ENCODE data around the gene NEU4.
A peak's percentile ranks its signal among the peaks of the same experiment; 100 is the strongest.
"Not testable (repeated sequence)": the region's sequence is repeated elsewhere in the genome, so short reads cannot be mapped to it uniquely, and the experiment has no call there.

Gene NEU4, protein sequence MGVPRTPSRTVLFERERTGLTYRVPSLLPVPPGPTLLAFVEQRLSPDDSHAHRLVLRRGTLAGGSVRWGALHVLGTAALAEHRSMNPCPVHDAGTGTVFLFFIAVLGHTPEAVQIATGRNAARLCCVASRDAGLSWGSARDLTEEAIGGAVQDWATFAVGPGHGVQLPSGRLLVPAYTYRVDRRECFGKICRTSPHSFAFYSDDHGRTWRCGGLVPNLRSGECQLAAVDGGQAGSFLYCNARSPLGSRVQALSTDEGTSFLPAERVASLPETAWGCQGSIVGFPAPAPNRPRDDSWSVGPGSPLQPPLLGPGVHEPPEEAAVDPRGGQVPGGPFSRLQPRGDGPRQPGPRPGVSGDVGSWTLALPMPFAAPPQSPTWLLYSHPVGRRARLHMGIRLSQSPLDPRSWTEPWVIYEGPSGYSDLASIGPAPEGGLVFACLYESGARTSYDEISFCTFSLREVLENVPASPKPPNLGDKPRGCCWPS

DNA sequence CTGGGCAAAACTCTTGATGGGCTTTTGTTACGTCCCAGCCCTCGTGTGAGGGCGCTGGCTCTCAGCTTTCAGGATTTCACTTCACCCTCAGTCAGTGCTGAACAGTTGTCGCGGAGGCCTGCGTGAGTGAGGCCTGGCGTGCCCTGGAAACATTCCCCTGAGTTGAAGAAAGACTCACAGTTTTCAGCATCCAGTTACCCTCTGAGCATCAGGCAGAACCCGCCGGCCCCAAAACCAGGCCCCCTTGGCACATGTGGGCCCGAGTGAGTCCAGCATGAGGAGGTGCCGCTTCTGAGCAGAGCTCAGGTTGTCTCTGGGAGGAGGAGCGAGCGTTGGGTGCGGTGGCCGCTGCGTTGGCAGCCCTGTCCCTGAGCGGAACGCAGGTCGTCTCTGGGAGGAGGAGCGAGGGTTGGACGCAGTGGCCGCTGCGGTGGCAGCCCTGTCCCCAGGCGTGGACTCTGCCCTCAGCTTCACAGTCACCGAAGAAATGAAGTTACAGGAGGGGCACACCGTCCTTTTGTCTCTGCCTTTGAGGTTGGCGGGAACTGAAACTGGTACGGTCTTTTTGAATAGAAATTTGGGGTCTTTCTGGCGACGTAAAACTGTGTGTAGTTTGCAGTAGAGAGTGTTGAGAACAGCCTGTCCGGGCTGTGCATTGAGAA lies at the start of gene NEU4:
Gene NEU4 (plus strand): TSS at position 473 of the 662 bp plus-strand sequence. CDS start 5,292 bp downstream, outside the sequence.
- no peak for FAIRE-seq
- no peak for DNase-seq (ENCODE audit: extremely low spot score, insufficient read length, low read depth)

DNA sequence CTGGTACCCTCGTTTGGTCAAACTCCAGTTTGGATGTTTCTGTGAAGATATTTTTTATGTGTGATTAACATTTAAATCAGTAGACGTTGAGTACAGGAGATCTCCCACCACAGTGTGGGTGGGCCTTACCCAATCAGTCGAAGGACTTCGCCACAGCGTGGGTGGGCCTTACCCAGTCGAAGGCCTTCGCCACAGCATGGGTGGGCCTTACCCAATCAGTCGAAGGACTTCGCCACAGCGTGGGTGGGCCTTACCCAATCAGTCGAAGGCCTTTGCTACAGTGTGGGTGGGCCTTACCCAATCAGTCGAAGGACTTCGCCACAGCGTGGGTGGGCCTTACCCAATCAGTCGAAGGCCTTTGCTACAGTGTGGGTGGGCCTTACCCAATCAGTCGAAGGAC lies 49.1 kb upstream of the NEU4 start:
- not testable (repeated sequence) for DNase-seq (ENCODE audit: extremely low spot score, insufficient read length, low read depth)

DNA sequence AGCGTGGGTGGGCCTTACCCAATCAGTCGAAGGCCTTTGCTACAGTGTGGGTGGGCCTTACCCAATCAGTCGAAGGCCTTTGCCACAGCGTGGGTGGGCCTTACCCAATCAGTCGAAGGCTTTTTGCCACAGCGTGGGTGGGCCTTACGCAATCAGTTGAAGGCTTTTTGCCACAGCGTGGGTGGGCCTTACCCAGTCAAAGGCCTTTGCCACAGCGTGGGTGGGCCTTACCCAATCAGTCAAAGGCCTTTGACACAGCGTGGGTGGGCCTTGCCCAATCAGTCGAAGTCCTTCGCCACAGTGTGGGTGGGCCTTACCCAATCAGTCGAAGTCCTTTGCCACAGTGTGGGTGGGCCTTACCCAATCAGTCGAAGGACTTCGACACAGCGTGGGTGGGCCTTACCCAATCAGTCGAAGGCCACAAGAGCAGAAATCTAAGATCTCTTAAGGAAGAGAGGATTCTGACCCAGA lies 48.7 kb upstream of the NEU4 start:
- DNase-seq (ENCODE audit: extremely low spot score, insufficient read length, low read depth), result no peak

More for the DNA sequence above, 49.1 kb upstream of the NEU4 start:
- FAIRE-seq, result not testable (repeated sequence)

DNA sequence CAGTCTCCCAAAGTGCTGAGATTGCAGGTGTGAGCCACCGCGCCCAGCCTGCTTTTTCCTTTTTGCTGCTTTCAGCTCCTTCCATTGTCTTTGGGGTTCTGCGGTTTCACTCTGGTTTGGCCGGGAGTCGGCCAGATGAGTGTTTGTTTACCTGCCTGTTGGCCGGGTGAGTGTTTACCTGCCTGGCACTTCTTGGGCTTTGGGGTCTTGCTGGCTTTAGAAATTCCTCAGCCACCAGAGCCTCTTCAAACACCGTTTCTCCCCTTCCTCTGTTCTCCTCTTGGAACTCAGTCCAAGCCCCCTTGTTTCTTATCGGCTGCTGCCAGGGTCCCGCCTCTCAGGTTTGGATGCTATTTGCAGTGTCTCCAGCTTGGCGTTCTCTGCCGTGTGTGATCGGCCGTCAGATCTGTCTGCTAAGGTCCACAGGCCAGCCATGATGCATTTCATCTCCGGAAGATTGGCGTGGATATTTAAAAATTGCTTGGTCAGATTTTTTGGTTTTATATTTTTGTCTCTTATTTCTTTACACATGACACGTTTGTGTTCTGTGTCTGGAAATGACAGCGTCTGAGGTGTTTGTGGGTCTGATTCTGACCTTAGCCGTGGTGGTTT lies 46.6 kb upstream of the NEU4 start:
- DNase-seq (ENCODE audit: extremely low spot score, insufficient read length, low read depth), result no peak
- FAIRE-seq, result no peak

More for the DNA sequence above, 48.7 kb upstream of the NEU4 start:
- FAIRE-seq, result no peak

DNA sequence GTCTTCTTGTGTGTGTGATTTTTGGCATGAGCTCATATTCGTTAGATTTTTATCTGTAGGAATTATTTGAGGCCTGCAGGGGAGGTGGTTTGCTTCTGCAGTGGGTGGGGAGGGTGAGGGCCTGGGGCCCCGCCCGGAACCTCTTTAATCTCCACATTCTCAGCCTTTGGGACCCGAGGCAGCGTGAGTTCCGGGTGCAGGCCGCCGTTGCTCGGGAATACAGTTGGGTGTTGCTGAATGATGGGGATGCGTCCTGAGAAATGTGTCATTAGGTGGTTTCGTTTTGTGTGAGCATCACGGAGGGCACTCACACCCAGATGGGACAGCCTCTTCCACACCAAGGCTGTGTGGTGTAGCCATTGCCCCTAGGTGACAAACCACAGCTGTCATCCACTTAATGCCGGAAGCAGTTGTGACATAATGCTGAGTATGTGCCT lies 46.0 kb upstream of the NEU4 start:
- FAIRE-seq (peak; percentile 83), DNase-seq (ENCODE audit: extremely low spot score, insufficient read length, low read depth) (peak; percentile 52)

DNA sequence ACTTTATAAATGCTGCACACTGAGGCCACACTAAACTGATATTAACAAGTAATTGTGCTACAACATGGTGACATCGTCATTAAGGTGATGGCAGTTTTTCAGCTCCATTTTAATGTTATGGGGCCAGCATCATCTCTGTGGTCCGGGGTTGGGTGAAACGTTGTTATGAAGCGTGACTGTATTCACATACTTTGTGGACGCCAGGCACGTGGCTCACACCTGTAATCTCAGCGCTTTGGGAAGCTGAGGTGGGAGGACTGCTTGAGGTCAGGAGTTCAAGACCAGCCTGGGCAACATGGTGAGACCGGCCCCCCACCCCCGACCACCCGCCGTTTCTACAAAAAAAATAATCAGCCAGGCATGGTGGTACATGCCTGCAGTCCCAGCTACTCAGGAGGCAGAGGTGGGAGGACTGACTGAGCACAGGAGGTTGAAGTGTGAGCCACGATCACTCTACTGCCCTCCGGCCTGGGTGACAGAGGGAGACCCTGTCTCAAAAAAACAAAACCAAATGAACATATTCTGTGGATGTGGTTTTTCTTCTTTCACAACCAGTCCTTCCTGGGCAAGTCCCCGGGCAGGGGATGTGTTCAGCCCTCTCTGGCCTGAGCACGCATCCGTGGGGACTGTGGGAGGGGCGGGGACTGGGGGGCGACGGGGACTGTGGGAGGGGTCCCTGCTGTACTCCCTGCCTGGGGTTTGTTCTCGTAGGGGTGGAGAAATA lies 45.3 kb upstream of the NEU4 start:
- FAIRE-seq, result no peak
- no peak for DNase-seq (ENCODE audit: extremely low spot score, insufficient read length, low read depth)

DNA sequence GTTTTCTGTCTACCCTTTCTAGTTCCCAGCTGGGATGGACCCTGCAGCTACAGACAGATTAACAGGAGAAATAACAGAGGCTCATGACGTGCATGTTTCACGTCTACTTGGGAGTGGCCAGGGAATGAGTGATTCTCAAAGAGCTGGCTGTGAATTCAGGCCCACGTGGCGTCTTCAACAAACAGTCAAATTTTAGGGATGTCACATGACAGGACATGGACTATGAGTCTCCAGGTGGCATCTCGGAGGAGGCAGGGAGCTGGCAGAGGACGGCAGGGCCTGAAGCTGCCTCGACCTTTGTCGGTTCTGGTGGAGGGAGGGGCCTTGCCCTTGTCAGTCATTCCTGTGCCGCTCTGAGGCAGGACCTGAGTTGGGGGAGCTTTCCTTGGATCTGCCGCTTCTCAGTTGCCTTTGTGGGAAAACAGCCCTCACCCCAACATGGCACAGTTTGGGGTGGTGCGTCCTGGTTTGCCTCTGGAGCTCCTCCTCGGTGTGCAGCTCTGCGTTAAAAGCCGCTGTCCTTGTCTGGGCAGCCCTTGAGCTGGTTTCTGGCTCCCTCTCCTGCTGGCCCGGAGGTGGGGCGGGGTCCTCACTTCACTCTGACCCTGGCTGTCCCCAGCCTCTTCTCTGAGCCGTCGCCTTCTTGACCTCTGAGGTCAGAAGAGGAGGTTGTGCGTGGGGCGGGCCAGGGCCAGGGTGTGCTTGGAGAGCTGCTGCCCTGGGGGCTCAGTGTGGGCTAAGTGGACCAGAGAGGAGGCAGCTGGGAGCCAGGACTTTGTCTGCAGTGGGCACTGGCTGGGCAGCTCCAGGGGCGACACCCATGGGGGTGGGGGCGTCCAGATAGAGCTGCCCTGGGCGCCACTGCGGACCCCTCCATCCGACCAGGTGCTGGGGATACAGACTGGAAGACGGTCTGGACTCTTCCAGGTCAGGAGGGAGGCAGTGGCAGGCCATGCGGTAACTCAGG lies 44.4 kb upstream of the NEU4 start:
- no peak for DNase-seq (ENCODE audit: extremely low spot score, insufficient read length, low read depth)
- no peak for FAIRE-seq

DNA sequence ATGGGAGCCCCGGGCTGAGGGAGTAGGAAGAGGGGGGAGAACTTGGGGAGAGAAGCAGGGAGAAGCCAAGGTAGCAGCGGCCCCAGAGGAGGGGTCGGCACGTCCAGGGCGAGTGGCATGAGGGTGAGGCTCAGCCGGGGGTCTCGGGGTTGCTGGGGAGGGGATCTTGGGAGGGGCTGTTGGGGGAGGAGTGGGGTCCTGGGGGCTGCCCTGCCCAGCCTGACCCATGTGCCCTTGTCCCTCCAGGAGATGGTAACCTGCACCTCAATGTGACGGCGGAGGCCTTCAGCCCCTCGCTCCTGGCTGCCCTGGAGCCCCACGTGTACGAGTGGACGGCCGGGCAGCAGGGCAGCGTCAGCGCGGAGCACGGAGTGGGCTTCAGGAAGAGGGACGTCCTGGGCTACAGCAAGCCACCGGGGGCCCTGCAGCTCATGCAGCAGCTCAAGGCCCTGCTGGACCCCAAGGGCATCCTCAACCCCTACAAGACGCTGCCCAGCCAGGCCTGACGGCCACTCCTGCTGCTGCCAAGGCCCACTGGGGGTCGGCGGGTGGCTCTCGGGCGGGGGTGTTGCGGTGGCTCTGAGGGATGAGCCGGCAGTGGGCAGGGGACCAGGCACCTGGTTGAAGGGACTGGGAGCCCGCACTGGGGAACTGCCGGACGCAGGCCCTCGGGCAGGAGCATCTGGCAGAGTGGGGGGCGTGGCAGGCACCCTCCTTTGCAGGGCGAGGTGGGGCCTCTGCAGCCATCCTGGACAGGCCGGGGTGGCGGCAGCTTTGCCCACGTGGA lies 41.3 kb upstream of the NEU4 start:
- DNase-seq (ENCODE audit: extremely low spot score, insufficient read length, low read depth) (no peak), FAIRE-seq (no peak)

DNA sequence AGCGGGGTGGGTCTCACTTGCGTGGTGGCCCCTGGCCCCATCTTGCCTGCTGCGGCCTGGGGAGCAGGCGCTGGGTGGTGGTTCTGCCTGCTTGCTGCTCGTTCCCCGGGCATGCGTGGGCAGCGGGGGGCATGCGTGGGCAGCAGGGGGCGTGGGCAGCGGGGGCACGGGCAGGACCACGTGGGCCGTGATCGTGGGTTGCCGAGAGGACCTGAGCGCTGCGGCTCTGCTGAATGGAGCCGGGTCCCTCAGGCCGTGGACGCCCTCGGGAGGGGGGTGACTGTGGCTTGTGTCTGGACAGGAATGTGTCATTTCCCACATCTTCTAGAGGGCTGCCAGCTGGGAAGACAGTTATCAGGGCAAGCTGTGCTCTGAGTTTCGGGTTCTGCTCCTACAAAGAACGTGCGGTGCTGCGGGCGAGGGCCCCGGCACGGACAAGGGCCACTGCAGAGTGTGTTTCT lies 40.7 kb upstream of the NEU4 start:
- FAIRE-seq, result no peak
- no peak for DNase-seq (ENCODE audit: extremely low spot score, insufficient read length, low read depth)

DNA sequence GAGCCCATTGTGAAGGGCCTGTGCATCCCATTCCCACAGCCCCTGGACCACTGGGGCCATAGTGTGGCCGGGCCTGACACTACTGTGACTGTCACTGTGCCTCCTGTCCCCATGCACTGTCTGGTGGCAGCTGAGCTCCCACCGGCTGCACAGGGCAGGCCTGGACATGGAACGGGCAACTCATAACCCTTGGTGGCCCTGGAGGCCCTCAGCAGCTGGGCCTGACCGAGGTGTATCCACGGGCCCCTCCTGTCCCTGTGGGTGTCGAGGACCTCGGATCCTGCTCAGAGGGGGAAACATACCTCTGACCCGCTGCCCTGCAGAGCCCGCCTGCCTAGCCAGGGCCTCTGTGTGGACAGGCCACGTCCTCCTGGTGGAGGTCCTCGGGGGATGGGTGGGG lies 40.1 kb upstream of the NEU4 start:
- FAIRE-seq, result no peak
- DNase-seq (ENCODE audit: extremely low spot score, insufficient read length, low read depth), result no peak

DNA sequence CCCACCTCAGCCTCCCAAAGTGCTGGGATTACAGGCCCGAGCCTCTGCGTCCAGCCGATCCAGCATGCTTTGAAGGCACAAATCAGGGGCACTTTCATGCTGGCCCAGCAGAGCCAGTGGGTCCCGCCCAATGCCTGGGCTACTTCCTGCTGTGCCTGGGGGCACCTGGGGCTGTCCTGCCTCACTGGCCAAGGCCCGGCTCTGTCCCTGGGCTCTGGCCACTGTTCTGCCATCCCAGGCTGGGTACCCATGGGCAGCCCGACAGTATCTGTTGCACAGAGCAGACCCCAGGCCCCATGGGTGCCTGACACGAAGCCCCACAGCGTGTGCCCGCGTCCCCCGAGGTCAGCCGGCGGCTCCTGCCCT lies 39.2 kb upstream of the NEU4 start:
- DNase-seq (ENCODE audit: extremely low spot score, insufficient read length, low read depth) (no peak), FAIRE-seq (no peak)

DNA sequence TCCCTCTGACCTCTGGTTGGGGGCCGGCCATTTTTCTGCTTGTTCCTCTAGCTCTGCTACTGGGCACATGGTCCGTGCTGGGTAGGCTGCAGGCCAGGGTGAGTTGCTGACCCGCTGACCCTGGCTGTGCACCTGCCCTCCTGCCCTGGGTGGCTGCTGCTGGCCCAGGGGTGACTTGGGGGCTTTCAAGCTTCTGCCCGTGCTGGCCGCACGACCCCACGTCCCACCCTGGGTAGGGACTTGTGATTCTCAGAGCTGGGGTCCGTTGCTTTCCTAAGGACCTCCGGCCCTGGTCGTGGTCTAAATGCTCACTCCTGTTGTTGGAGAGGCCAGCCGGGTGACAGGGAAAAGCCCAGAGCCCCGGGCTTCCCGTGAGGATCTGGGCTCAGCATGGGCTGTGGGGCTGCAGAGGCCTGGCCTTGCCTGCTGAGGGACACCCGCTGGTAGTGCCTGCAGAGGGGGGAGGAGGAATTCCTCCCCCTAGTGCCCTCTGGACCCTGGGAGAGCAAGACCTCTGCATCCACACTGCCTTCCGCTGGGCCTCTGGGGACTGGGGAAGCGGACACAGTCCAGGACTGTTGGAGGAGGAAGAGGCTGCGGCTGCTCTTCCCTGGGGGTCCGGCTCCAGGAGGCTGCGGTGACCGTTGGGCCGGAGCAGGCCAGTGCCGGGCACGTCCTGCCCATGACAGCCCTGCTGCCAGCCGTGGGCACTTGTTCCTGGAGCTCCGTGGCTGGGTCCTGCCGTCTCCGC lies 38.6 kb upstream of the NEU4 start:
- DNase-seq (ENCODE audit: extremely low spot score, insufficient read length, low read depth) (no peak), FAIRE-seq (no peak)

DNA sequence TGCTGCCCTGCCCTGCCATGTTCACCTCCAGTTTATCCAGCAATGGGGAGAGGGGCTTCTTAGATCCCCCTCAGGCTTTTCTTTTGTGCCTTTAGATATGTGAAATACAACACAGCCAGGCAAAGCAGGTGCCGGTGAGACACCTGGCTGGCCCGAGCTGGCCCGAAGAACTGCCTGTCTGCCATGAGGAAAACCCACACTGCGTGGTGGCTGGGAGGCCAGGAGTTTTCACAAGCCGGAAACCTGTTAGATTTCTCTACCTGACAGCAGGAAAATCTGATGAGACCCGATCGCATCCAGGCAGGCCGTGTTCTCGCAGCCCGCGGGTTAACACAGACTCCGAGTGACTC lies 38.1 kb upstream of the NEU4 start:
- DNase-seq (ENCODE audit: extremely low spot score, insufficient read length, low read depth), result no peak
- FAIRE-seq, result no peak

DNA sequence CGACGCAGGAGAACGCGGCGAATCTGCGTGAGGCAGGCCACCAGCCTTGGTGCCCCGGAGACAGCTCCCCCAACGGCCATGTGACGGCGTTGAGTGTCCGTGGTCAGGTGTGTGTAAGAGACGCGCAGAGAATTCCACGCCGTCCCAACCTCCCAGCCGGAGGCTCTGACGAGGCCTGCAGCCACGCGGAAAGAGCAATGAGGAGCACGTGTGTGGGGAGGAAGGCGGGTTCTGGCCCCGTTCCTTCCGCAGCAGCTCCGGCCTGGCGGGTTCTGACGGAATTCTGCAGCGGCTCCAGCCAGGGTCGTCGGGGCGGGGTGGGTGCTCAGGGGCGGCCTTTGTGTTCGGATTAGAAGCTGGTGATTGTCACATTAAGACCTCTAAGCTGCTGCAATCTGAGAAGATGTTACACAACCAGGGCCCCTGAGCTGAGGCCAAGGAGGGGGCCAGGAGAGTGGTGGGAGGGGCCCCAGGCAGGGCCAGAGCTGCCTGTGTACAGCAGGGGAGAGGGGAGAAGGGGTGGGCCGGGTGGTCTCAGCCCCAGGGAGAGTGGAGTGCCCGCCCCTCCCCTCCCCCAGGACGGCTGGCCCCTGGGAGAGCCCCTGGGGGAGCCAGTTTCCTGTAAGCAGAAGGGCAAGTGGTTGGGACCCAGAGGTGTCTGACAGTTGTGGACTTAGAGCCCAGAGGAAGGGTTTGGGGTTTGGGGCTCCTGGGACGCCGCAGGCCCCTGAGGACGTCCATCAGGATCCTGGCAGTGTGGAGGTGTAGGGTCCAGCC lies 37.5 kb upstream of the NEU4 start:
- no peak for FAIRE-seq
- DNase-seq (ENCODE audit: extremely low spot score, insufficient read length, low read depth), result no peak

DNA sequence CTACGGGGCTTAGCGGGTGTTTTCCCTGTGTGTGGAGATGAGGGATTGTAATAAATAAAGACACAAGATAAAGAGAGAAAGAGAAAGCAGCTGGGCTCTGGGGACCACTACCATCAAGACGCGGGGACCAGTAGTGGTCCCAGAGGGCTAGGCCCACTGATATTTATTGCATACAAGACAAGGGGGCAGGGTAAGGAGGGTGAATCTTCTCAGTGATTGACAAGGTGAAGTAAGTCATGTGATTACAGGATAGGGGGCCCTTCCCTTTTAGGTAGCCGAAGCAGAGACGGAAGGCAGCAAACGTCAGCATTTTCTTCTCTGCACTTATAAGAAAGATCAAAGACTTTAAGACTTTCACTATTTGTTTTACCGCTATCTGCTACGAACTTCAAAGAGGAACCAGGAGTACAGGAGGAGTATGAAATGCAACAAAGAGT lies 36.9 kb upstream of the NEU4 start:
- DNase-seq (ENCODE audit: extremely low spot score, insufficient read length, low read depth) (no peak), FAIRE-seq (no peak)

DNA sequence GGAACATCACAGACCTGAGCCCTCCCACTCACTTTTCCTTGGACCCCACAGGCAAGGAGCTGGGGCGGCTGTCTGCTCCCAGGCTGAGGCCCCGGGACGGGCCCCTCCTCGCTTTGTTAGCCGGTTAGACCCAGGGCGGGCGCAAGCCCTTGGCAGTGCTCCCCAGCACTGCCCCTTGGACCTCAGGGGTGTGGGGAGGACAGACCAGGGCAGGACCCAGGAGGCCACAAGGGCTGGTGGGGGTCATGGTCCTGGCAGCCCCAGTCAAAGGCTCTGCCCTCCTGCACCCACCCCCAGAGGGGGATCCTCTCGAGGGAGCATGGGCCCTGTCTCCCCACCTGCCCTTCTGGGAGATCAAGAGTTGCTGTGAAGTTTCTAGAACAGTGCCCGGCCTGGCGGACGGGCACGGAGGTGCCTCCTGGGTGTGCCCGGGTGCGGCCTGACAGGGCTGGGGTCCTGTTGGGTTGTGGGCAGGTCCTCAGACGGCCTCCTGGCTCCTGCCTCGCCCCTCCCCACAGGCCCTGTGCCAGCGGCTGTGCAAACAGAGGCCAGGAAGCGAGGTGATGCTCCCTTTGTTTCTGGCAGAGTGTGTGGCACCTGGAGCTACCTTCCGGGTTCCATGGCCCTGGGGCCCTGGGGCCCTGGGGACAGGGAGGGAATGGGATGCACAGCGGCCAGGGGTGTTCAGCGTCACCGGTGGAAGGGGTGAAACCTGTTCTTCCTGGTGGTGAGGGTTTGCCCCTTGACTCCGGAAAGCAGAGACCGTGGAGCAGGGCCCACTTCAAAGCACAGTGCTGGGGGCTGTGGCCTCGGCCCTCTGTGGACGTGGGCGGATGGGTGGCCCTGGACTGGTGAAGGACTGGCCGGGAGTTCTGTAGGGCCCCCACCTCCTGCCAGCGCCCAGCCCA lies 35.2 kb upstream of the NEU4 start:
- no peak for FAIRE-seq

More for the DNA sequence above, 35.2 kb upstream of the NEU4 start:
- no peak for DNase-seq (ENCODE audit: extremely low spot score, insufficient read length, low read depth)

Data from GM18507 (cell line).